Gastroesophageal sphincter (tissue), 3 donors: ENCODE results near the gene VPREB3.

Source experiments
- POLR2A ChIP-seq, 2 donors: fragments of 450-650 bp; IDR thresholded peaks; one replicate each; pipeline ENCODE4 v1.6.1; 2017; ENCODE audit warnings: antibody characterized with exemption in 2 of 2, mild to moderate bottlenecking in 2 of 2, moderate library complexity in 1 of 2
- TF ChIP-seq, protein P1 (sequence below), 4 experiments: fragments of 200-600 bp in 2 of 4; fragments of 450-650 bp in 2 of 4; sonication (generic) in 1 of 4; IDR thresholded peaks; one replicate each; pipeline ENCODE4 v1.5.1; 2017 to 2019; ENCODE audit warnings: antibody characterized with exemption in 4 of 4, mild to moderate bottlenecking in 2 of 4, moderate library complexity in 2 of 4

DNA sequence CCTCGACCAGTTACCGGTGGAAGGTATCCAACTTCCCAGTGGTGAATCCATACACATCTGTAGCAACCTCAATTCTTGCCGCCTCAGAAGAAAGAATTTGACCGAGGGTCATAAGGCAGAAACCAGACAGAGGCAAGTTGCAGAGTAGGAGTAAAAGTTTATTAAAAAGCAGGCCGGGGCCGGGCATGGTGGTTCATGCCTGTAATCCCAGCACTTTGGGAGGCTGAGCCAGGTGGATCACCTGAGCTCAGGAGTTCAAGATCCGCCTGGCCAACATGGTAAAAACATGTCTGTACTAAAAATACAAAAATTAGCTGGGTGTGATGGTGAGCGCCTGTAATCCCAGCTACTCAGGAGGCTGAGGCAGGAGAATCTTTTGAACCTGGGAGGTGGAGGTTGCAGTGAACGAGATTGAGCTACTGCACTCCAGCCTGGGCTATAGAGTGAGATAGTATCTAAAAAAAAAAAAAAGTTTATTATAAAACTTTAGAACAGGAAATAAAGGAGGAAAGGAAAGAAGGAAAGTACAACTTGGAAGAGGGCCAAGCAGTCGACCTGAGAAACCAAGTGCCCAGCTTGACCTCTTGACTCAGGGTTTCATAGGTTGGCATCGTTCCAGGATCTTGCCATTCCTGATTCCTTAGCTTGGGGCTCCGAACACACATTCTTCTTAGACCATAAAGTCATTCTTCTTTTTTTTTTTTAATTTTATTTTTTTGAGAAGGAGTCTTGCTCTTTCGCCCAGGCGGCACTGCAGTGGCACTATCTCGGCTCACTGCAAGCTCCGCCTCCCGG, 35.7 kb downstream of the VPREB3 start:
- TF ChIP-seq, protein P1, sequence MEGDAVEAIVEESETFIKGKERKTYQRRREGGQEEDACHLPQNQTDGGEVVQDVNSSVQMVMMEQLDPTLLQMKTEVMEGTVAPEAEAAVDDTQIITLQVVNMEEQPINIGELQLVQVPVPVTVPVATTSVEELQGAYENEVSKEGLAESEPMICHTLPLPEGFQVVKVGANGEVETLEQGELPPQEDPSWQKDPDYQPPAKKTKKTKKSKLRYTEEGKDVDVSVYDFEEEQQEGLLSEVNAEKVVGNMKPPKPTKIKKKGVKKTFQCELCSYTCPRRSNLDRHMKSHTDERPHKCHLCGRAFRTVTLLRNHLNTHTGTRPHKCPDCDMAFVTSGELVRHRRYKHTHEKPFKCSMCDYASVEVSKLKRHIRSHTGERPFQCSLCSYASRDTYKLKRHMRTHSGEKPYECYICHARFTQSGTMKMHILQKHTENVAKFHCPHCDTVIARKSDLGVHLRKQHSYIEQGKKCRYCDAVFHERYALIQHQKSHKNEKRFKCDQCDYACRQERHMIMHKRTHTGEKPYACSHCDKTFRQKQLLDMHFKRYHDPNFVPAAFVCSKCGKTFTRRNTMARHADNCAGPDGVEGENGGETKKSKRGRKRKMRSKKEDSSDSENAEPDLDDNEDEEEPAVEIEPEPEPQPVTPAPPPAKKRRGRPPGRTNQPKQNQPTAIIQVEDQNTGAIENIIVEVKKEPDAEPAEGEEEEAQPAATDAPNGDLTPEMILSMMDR (IDR thresholded peaks at IDR 0.05), result no peak
- TF ChIP-seq POLR2A (IDR thresholded peaks at IDR 0.05), result no peak
